ENCODE data around the gene PDLIM1. TPM values are rescaled to one million over a fixed set of nuclear protein-coding genes. Genes with fewer than 3 reads are reported as not detected.

PDLIM1 gene
- total and polyA plus RNA-seq, 9 of the 15 experiments (the other 6 are each of a cell fraction or from before 2014, with no cell fraction given), result 19.8 to 164 (median 39.1) TPM

DNA sequence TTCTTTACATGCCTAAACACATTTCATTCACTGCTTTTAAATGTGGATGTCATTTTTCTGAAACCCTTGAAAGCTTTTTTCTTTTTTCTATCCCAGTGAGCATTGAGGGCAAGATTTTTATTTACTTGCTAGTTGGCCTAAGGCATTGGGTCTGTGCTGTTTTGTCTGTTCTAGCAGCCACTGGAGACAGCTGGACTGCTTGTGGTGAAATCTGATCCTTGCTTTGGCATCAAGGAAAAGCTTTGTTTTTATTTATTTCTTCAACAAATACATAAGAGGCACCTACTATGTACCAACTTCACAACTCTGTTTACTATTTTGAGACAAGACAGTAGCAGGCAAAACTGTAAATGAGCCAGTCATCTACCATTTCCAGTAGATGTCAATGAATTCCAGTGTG is 28.4 kb upstream of the PDLIM1 start:
- no peaks in the 10 kb centered on the region for H3K9me3 ChIP-seq (replicated peaks; ENCODE audit: control insufficient read depth, insufficient read depth, low read depth, low read length)
- no peaks in the 10 kb centered on the region for H3K36me3 ChIP-seq (ENCODE audit: control insufficient read depth, insufficient read depth, low read length)
- intact Hi-C loops (cut with micrococcal nuclease), result no loop called here
- in situ Hi-C loops (cut with MboI), result no loop called here
- no peak overlapping the region for H3K9ac ChIP-seq (ENCODE audit: insufficient read depth in 1 of 2, low read depth in 2 of 2, low read length in 2 of 2)
- no peak overlapping the region for H2AFZ ChIP-seq (ENCODE audit: low read depth, low read length)
- POLR2A ChIA-PET, result interaction anchor here (0.9 kb wide), 1 partner anchor 15 kb away, joined by 3 read pairs; no protein-coding TSS in a partner anchor
- H3K4me3 ChIP-seq, result no peak overlapping the region
- H3K27ac ChIP-seq (ENCODE audit: extremely low read depth, low read depth, low read length), result no peak overlapping the region
- H3K4me1 ChIP-seq (replicated peaks in 1 of 2; ENCODE audit: control insufficient read depth in 2 of 2, insufficient read depth in 2 of 2, low read length in 2 of 2), result peaks cover 3 to 12% of the 10 kb centered on the region in 2 experiments; a peak in 3 of 5 replicates
- ATAC-seq (no peak), FAIRE-seq (no peak), DNase-seq (ENCODE audit: extremely low read depth in 1 of 4, low spot score in 3 of 4) (no peak)
- no peaks in the 10 kb centered on the region for H3K79me2 ChIP-seq (ENCODE audit: control insufficient read depth, insufficient read depth, low read length)
- H3K9me1 ChIP-seq (ENCODE audit: control insufficient read depth, insufficient read depth, low read length), result no peaks in the 10 kb centered on the region
- CTCF ChIA-PET (ENCODE audit: low intra/inter-chr PET ratio), result no interaction called here
- BruUV-seq (replicated peaks), result no TSS peak
- no peaks in the 10 kb centered on the region for H3K27me3 ChIP-seq (ENCODE audit: control insufficient read depth in 2 of 2, insufficient read depth in 2 of 2, low read length in 2 of 2)
- TF ChIP-seq SAFB (IDR thresholded peaks at IDR 0.05; ENCODE audit: borderline replicate concordance, low read depth, low read length), result no peak
- TF ChIP-seq CC2D1A (IDR thresholded peaks at IDR 0.05), result no peak
- TF ChIP-seq, protein P1, sequence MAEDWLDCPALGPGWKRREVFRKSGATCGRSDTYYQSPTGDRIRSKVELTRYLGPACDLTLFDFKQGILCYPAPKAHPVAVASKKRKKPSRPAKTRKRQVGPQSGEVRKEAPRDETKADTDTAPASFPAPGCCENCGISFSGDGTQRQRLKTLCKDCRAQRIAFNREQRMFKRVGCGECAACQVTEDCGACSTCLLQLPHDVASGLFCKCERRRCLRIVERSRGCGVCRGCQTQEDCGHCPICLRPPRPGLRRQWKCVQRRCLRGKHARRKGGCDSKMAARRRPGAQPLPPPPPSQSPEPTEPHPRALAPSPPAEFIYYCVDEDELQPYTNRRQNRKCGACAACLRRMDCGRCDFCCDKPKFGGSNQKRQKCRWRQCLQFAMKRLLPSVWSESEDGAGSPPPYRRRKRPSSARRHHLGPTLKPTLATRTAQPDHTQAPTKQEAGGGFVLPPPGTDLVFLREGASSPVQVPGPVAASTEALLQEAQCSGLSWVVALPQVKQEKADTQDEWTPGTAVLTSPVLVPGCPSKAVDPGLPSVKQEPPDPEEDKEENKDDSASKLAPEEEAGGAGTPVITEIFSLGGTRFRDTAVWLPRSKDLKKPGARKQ (CRISPR knock-in tag; IDR thresholded peaks at IDR 0.05), result no peak
- no peak for TF ChIP-seq CHD2 (IDR thresholded peaks at IDR 0.05; ENCODE audit: low read depth, low read length)
- TF ChIP-seq GABPB1 (CRISPR knock-in tag; IDR thresholded peaks at IDR 0.05), result no peak
- TF ChIP-seq RNF2 (IDR thresholded peaks at IDR 0.05), result no peak
- no peak for TF ChIP-seq ZBTB7A (IDR thresholded peaks at IDR 0.05; ENCODE audit: borderline replicate concordance, control insufficient read depth, low read depth, low read length)
- TF ChIP-seq POLR2AphosphoS2 (IDR thresholded peaks at IDR 0.05; ENCODE audit: low read length), result no peak
- TF ChIP-seq MECOM (CRISPR knock-in tag; IDR thresholded peaks at IDR 0.05), result no peak
- no peak overlapping the region for H3K4me2 ChIP-seq (ENCODE audit: insufficient read depth, low read length)
- no peaks in the 10 kb centered on the region for H4K20me1 ChIP-seq (replicated peaks; ENCODE audit: control insufficient read depth, insufficient read depth, low read length)

Measured in K562 (cell line).